Esophagus muscularis mucosa (tissue), 4 donors: ENCODE measurements around the gene HBG2. TPM values are rescaled to one million over a fixed set of nuclear protein-coding genes. Genes with fewer than 3 reads are reported as not detected.
"Not testable (repeated sequence)": the region's sequence is repeated elsewhere in the genome, so short reads cannot be mapped to it uniquely, and the experiment has no call there.

ENCODE experiments used
- DNase-seq: peaks from one replicate; pipeline ENCODE4 v3.0.0-alpha.2; 2017; ENCODE audit errors: extremely low spot score
- H3K27ac ChIP-seq, 4 donors: fragments of 200-600 bp; sonication (generic); replicated peaks in 1 of 4; 1 replicate in 3 of 4; 2 replicates in 1 of 4; pipeline ENCODE4 v1.5.1; 2016 to 2019; ENCODE audit warnings: mild to moderate bottlenecking in 1 of 4
- H3K27me3 ChIP-seq, 4 donors: fragments of 200-600 bp; sonication (generic); one replicate each; pipeline versions ENCODE4 v1.5.1 to v1.6.0; 2016 to 2019
- H3K36me3 ChIP-seq, 4 donors: fragments of 200-600 bp; sonication (generic); one replicate each; pipeline ENCODE4 v1.5.1; 2016 to 2019
- H3K4me1 ChIP-seq, 4 donors: fragments of 200-600 bp; sonication (generic); one replicate each; pipeline ENCODE4 v1.5.1; 2016 to 2019
- H3K4me3 ChIP-seq, 4 donors: fragments of 200-600 bp; sonication (generic); 1 replicate in 2 of 4; 2 replicates in 2 of 4; pipeline ENCODE4 v1.5.1; 2016 to 2019; ENCODE audit warnings: mild to moderate bottlenecking in 4 of 4, moderate library complexity in 1 of 4
- H3K9me3 ChIP-seq, 4 donors: fragments of 200-600 bp; sonication (generic); 1 replicate in 3 of 4; 2 replicates in 1 of 4; pipeline ENCODE4 v1.5.1; 2016 to 2019
- EP300 ChIP-seq: sonication (generic); formaldehyde crosslinking; IDR thresholded peaks from one replicate; pipeline ENCODE4 v1.6.1; 2017; ENCODE audit warnings: antibody characterized with exemption
- POLR2A ChIP-seq: fragments of 450-650 bp; IDR thresholded peaks from one replicate; pipeline ENCODE4 v1.6.1; 2017; ENCODE audit warnings: antibody characterized with exemption, moderate library complexity, mild to moderate bottlenecking, low read depth
- POLR2AphosphoS5 ChIP-seq, 2 donors: sonication (generic); formaldehyde crosslinking; IDR thresholded peaks; one replicate each; pipeline ENCODE4 v1.6.1; 2017; ENCODE audit warnings: antibody characterized with exemption in 2 of 2
- WGBS: methylation state at CpG from one replicate; pipeline ENCODE4 v1.1.5; 2018; 5-methylcytosine and 5-hydroxymethylcytosine counted together
- intact Hi-C: fragments of 100-400 bp; cut with DNase I; formaldehyde crosslinking; loops from one replicate; pipeline ENCODE4 v1.15.1; 2023
- total RNA-seq, 4 donors: library from RNA; depleted of rRNA; stranded (reverse); fragments of >200 nt; gene quantifications; one replicate each; pipeline versions ENCODE4 v1.1.0 to v1.2.1, GENCODE V29; 2016
- TF ChIP-seq, protein P1 (sequence below), 3 experiments: fragments of 200-600 bp in 2 of 3; fragments of 450-650 bp in 1 of 3; sonication (generic) in 2 of 3; IDR thresholded peaks; one replicate each; pipeline ENCODE4 v1.5.1; 2017 to 2019; ENCODE audit warnings: antibody characterized with exemption in 3 of 3, mild to moderate bottlenecking in 2 of 3, moderate library complexity in 1 of 3

The HBG2 gene
- total RNA-seq, 4 donors from 2014 or later: not detected

GRCh38 chr11:5298451-5298850 is 43.9 kb upstream of the HBG2 start:
- Histone ChIP-seq H3K4me1 (no peaks in the 10 kb centered on the region), H3K36me3 (no peaks in the 10 kb centered on the region), H3K4me3 (no peak overlapping the region), H3K27me3 (no peaks in the 10 kb centered on the region), H3K27ac (no peak overlapping the region), H3K9me3 (no peaks in the 10 kb centered on the region)
- intact Hi-C loops: no loop called here
- DNase-seq: no peak
- 0% methylated on average over 1 of the region's 1 CpG for WGBS
- TF ChIP-seq EP300 (no peak), POLR2A (no peak), POLR2AphosphoS5 (IDR thresholded peaks at IDR 0.05) (no peak)
- TF ChIP-seq, protein P1, sequence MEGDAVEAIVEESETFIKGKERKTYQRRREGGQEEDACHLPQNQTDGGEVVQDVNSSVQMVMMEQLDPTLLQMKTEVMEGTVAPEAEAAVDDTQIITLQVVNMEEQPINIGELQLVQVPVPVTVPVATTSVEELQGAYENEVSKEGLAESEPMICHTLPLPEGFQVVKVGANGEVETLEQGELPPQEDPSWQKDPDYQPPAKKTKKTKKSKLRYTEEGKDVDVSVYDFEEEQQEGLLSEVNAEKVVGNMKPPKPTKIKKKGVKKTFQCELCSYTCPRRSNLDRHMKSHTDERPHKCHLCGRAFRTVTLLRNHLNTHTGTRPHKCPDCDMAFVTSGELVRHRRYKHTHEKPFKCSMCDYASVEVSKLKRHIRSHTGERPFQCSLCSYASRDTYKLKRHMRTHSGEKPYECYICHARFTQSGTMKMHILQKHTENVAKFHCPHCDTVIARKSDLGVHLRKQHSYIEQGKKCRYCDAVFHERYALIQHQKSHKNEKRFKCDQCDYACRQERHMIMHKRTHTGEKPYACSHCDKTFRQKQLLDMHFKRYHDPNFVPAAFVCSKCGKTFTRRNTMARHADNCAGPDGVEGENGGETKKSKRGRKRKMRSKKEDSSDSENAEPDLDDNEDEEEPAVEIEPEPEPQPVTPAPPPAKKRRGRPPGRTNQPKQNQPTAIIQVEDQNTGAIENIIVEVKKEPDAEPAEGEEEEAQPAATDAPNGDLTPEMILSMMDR (IDR thresholded peaks at IDR 0.05): no peak

DNA sequence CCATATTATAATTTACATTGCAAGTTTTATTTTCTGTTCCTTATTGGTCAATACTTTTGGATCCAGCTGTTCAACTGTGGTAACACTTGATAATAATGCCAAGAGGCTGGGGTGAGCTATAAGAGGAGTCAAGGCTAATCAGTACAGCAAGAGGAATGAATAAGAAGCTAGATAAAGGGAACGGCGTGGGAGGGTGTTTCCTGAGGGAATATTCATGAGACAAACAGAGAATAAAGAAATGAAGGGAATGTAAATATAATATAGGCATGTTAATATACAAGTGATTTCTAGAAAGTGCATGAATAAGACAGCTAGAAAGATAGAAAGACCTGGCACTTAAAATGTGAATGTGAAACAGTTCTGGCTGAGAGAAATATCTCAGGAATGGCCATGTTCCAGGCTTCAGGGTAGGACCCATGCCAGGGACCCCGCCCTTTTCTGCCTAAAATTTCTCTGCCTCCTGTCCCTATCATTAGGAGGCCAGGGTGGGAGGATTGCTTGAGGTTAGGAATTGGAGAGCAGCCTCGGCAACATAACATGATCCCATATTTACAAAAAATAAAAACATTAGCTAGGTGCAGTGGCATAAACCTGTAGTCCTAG is 43.2 kb upstream of the HBG2 start:
- Histone ChIP-seq H3K27ac (no peak overlapping the region), H3K27me3 (no peaks in the 10 kb centered on the region), H3K36me3 (no peaks in the 10 kb centered on the region), H3K9me3 (no peaks in the 10 kb centered on the region), H3K4me1 (no peaks in the 10 kb centered on the region), H3K4me3 (no peak overlapping the region)
- TF ChIP-seq, protein P1 (IDR thresholded peaks at IDR 0.05): no peak
- no peak for TF ChIP-seq POLR2AphosphoS5 (IDR thresholded peaks at IDR 0.05)
- TF ChIP-seq EP300: no peak
- TF ChIP-seq POLR2A: no peak
- no peak for DNase-seq
- intact Hi-C loops: no loop called here
- 61% methylated on average over 4 of the region's 4 CpGs for WGBS

DNA sequence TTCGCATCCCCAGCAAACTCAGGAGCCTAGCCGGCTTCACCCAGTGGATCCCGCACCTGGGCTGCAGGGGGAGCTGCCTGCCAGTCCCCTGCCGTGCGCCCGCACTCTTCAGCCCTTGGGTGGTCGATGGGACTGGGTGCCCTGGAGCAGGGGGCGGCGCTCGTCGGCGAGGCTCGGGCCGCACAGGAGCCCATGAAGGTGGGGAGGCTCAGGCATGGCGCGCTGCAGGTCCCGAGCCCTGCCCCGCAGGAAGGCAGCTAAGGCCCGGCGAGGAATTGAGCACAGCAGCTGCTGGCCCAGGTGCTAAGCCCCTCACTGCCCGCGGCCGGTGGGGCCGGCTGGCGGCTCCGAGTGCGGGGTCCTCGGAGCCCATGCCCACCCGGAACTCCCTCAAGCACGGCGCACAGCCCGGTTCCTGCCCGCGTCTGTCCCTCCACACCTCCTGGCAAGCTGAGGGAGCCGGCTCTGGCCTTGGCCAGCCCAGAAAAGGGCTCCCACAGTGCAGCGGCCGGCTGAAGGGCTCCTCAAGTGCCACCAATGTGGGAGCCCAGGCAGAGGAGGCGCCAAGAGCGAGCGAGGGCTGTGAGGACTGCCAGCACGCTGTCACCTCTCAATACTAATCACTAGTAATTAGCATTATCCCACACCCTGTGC is 39.9 kb upstream of the HBG2 start:
- H3K4me3 ChIP-seq, H3K36me3 ChIP-seq, H3K27ac ChIP-seq, H3K9me3 ChIP-seq, DNase-seq, intact Hi-C loops, H3K27me3 ChIP-seq, H3K4me1 ChIP-seq: not testable (repeated sequence)
- WGBS: 69% methylated on average over 16 of the region's 41 CpGs

DNA sequence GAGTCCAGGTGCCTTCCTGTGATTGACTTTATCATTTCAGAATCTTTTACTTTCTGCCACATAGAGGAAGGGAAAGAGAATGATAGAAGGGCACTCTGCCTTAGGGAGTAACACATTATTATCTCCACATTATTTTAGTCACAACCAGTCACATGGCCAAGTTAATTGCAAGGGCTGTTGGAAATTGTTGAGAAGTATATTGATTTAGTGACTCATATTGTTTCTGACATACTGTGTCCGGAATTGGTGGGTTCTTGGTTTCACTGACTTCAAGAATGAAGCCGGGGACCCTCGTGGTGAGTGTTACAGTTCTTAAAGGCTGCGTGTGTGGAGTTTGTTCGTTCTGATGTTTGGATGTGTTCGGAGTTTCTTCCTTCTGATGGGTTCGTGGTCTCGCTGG is 38.4 kb upstream of the HBG2 start:
- H3K27me3 ChIP-seq: no peaks in the 10 kb centered on the region
- H3K9me3 ChIP-seq: no peaks in the 10 kb centered on the region
- no peaks in the 10 kb centered on the region for H3K36me3 ChIP-seq
- no peak for DNase-seq
- no peak overlapping the region for H3K27ac ChIP-seq
- 89% methylated on average over 8 of the region's 8 CpGs for WGBS
- intact Hi-C loops: no loop called here
- no peaks in the 10 kb centered on the region for H3K4me1 ChIP-seq
- TF ChIP-seq POLR2A (no peak), EP300 (no peak), POLR2AphosphoS5 (IDR thresholded peaks at IDR 0.05) (no peak)
- TF ChIP-seq, protein P1 (IDR thresholded peaks at IDR 0.05): no peak
- no peak overlapping the region for H3K4me3 ChIP-seq

GRCh38 chr11:5291207-5291838 is 36.7 kb upstream of the HBG2 start:
- no peak for DNase-seq
- intact Hi-C loops: no loop called here

More at GRCh38 chr11:5291207-5291838, 36.7 kb upstream of the HBG2 start:
- WGBS: 93% methylated on average over 1 of the region's 1 CpG
- no peaks in the 10 kb centered on the region for H3K9me3 ChIP-seq
- no peaks in the 10 kb centered on the region for H3K4me1 ChIP-seq
- no peaks in the 10 kb centered on the region for H3K27me3 ChIP-seq
- no peak overlapping the region for H3K4me3 ChIP-seq
- no peak overlapping the region for H3K27ac ChIP-seq
- TF ChIP-seq POLR2AphosphoS5 (IDR thresholded peaks at IDR 0.05) (no peak), POLR2A (no peak), EP300 (no peak)
- TF ChIP-seq, protein P1 (IDR thresholded peaks at IDR 0.05): peak in 1 of 3 experiments; percentile 29
- no peaks in the 10 kb centered on the region for H3K36me3 ChIP-seq
